ENCODE results near the gene LRRN2.
A peak's percentile ranks its signal among the peaks of the same experiment; 100 is the strongest.

Gene LRRN2

GRCh38 chr1:204592246-204592948, 93.1 kb downstream of the LRRN2 start:
- DNase-seq, result no peak

GRCh38 chr1:204591473-204592090, 94.0 kb downstream of the LRRN2 start:
- DNase-seq, result peak; percentile 49

GRCh38 chr1:204589409-204590038, 96.0 kb downstream of the LRRN2 start:
- peak; percentile 10 for DNase-seq

- DNase-seq, result no peak
Measured at GRCh38 chr1:204588826-204589225, 96.7 kb downstream of the LRRN2 start.

- DNase-seq, result no peak
Measured at GRCh38 chr1:204587621-204588020, 97.9 kb downstream of the LRRN2 start.

- DNase-seq, result no peak
Measured at GRCh38 chr1:204584699-204585372, 100.7 kb downstream of the LRRN2 start.

- no peak for DNase-seq
Measured at GRCh38 chr1:204583909-204584632, 101.5 kb downstream of the LRRN2 start.

GRCh38 chr1:204581759-204582158, 103.8 kb downstream of the LRRN2 start:
- DNase-seq, result no peak

- no peak for DNase-seq
Measured at GRCh38 chr1:204580862-204581261, 104.7 kb downstream of the LRRN2 start.

GRCh38 chr1:204579681-204580080, 105.9 kb downstream of the LRRN2 start:
- no peak for DNase-seq

GRCh38 chr1:204578867-204579664, 106.5 kb downstream of the LRRN2 start:
- DNase-seq, result no peak

GRCh38 chr1:204577794-204578478, 107.6 kb downstream of the LRRN2 start:
- DNase-seq, result no peak

- DNase-seq, result no peak
Measured at GRCh38 chr1:204576422-204576821, 109.1 kb downstream of the LRRN2 start.

GRCh38 chr1:204575221-204576190, 110.0 kb downstream of the LRRN2 start:
- DNase-seq, result no peak

- DNase-seq, result no peak
Measured at GRCh38 chr1:204574865-204575163, 110.7 kb downstream of the LRRN2 start.

GRCh38 chr1:204574016-204574864, 111.3 kb downstream of the LRRN2 start:
- no peak for DNase-seq

- peak; percentile 36 for DNase-seq
Measured at GRCh38 chr1:204572923-204573922, 112.3 kb downstream of the LRRN2 start.

GRCh38 chr1:204571631-204572030, 113.9 kb downstream of the LRRN2 start:
- no peak for DNase-seq
